Measurements from ENCODE around the gene IFIT1.
"Not testable (repeated sequence)": the region's sequence is repeated elsewhere in the genome, so short reads cannot be mapped to it uniquely, and the experiment has no call there.

Gene IFIT1

GRCh38 chr10:89367529-89367928 lies 24.9 kb upstream of the IFIT1 start:
- FAIRE-seq = no peak

GRCh38 chr10:89368129-89368528 lies 24.3 kb upstream of the IFIT1 start:
- FAIRE-seq = no peak

- peak; percentile 96 for FAIRE-seq
Measured at GRCh38 chr10:89369156-89370105, 23.0 kb upstream of the IFIT1 start.

GRCh38 chr10:89371079-89371478 lies 21.3 kb upstream of the IFIT1 start:
- FAIRE-seq = no peak

- FAIRE-seq = no peak
Measured at GRCh38 chr10:89371987-89372386, 20.4 kb upstream of the IFIT1 start.

- no peak for FAIRE-seq
Measured at GRCh38 chr10:89373916-89374711, 18.3 kb upstream of the IFIT1 start.

GRCh38 chr10:89374713-89375141 lies 17.7 kb upstream of the IFIT1 start:
- no peak for FAIRE-seq

- FAIRE-seq = no peak
Measured at GRCh38 chr10:89377705-89378637, 14.5 kb upstream of the IFIT1 start, which contains the start of gene IFIT1B. IFIT1B (plus strand) TSS chr10:89378056; CDS start chr10:89378136, 80 bp downstream.

- no peak for FAIRE-seq
Measured at GRCh38 chr10:89379103-89379502, 13.3 kb upstream of the IFIT1 start.

GRCh38 chr10:89382757-89383156 lies 9.7 kb upstream of the IFIT1 start:
- FAIRE-seq = no peak

GRCh38 chr10:89384474-89385340 lies 7.7 kb upstream of the IFIT1 start:
- FAIRE-seq = no peak

GRCh38 chr10:89388806-89389205 lies 3.6 kb upstream of the IFIT1 start:
- FAIRE-seq = no peak

GRCh38 chr10:89389254-89389653 lies 3.2 kb upstream of the IFIT1 start:
- peak; percentile 95 for FAIRE-seq

- no peak for FAIRE-seq
Measured at GRCh38 chr10:89390476-89391225, 1.8 kb upstream of the IFIT1 start.

- not testable (repeated sequence) for FAIRE-seq
Measured at GRCh38 chr10:89391226-89391576, 1.2 kb upstream of the IFIT1 start.

- FAIRE-seq = no peak
Measured at GRCh38 chr10:89392974-89393373, 551 bp downstream of the IFIT1 start.

- FAIRE-seq = no peak
Measured at GRCh38 chr10:89393898-89394297, 1.5 kb downstream of the IFIT1 start.

- FAIRE-seq = no peak
Measured at GRCh38 chr10:89395141-89395540, 2.7 kb downstream of the IFIT1 start.

- FAIRE-seq = no peak
Measured at GRCh38 chr10:89398003-89398749, 5.8 kb downstream of the IFIT1 start.

- no peak for FAIRE-seq
Measured at GRCh38 chr10:89399956-89400355, 7.5 kb downstream of the IFIT1 start.
